Loucy (cell line): ENCODE results near the gene VANGL2.

Experiments
- EZH2phosphoT487 ChIP-seq: fragments of 200-600 bp; IDR thresholded peaks from 2 replicates; pipeline ENCODE4 v1.6.1; 2018; ENCODE audit warnings: antibody characterized with exemption, mild to moderate bottlenecking, moderate library complexity, borderline replicate concordance
- TF ChIP-seq, protein P1 (sequence below): fragments of 200-600 bp; sonication (generic); conservative IDR thresholded peaks from 2 replicates; pipeline ENCODE4 v1.5.1; 2014; ENCODE audit warnings: mild to moderate bottlenecking, antibody characterized with exemption, low read length

- TF ChIP-seq, protein P1, sequence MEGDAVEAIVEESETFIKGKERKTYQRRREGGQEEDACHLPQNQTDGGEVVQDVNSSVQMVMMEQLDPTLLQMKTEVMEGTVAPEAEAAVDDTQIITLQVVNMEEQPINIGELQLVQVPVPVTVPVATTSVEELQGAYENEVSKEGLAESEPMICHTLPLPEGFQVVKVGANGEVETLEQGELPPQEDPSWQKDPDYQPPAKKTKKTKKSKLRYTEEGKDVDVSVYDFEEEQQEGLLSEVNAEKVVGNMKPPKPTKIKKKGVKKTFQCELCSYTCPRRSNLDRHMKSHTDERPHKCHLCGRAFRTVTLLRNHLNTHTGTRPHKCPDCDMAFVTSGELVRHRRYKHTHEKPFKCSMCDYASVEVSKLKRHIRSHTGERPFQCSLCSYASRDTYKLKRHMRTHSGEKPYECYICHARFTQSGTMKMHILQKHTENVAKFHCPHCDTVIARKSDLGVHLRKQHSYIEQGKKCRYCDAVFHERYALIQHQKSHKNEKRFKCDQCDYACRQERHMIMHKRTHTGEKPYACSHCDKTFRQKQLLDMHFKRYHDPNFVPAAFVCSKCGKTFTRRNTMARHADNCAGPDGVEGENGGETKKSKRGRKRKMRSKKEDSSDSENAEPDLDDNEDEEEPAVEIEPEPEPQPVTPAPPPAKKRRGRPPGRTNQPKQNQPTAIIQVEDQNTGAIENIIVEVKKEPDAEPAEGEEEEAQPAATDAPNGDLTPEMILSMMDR, result no peak
- TF ChIP-seq EZH2phosphoT487, result no peak
Observed at GRCh38 chr1:160431571-160431970, 31.2 kb downstream of the VANGL2 start.
